D721Med (cell line): ENCODE results near the gene DUSP3.
A peak's percentile ranks its signal among the peaks of the same experiment; 100 is the strongest.

Source experiments
- DNase-seq: peaks from one replicate; pipeline ENCODE4 v3.0.0; 2011; ENCODE audit warnings: low spot score; ENCODE audit not compliant: insufficient read length
- FAIRE-seq: peaks from 2 replicates; lab custom pipeline; 2011; peaks lifted over from hg19 to GRCh38; lab: Jason Lieb, UNC
- CTCF ChIP-seq: IDR thresholded peaks from 2 replicates; pipeline ENCODE4 v1.5.1; 2012; ENCODE audit warnings: mild to moderate bottlenecking, control low read depth; ENCODE audit not compliant: insufficient read depth; ENCODE audit errors: missing control alignments

The DUSP3 gene

GRCh38 chr17:43754947-43755346 lies 23.8 kb downstream of the DUSP3 start:
- FAIRE-seq (no peak), DNase-seq (no peak)
- TF ChIP-seq CTCF: no peak

- no peak for DNase-seq
- no peak for FAIRE-seq
Measured at GRCh38 chr17:43753493-43754129, 25.2 kb downstream of the DUSP3 start.

GRCh38 chr17:43750153-43750552 lies 28.6 kb downstream of the DUSP3 start:
- FAIRE-seq (no peak), DNase-seq (no peak)
- TF ChIP-seq CTCF: no peak

More at GRCh38 chr17:43753493-43754129, 25.2 kb downstream of the DUSP3 start:
- TF ChIP-seq CTCF: no peak

- no peak for TF ChIP-seq CTCF
- DNase-seq (peak; percentile 81), FAIRE-seq (no peak)
Measured at GRCh38 chr17:43745541-43745940, 33.2 kb downstream of the DUSP3 start.

GRCh38 chr17:43741636-43742035 lies 37.1 kb downstream of the DUSP3 start:
- DNase-seq (no peak), FAIRE-seq (no peak)
- TF ChIP-seq CTCF: no peak

GRCh38 chr17:43740541-43740940 lies 38.2 kb downstream of the DUSP3 start:
- DNase-seq: no peak
- FAIRE-seq: no peak
- no peak for TF ChIP-seq CTCF

- DNase-seq (no peak), FAIRE-seq (no peak)
- TF ChIP-seq CTCF: no peak
Measured at GRCh38 chr17:43737722-43738121, 41.1 kb downstream of the DUSP3 start.
